Progenitor cell of endocrine pancreas (in vitro differentiated cells): ENCODE data around the gene CLASRP. TPM values are rescaled to one million over a fixed set of nuclear protein-coding genes. Genes with fewer than 3 reads are reported as not detected.

Experiments
- DNase-seq: peaks from one replicate; pipeline ENCODE4 v3.0.0; 2021; ENCODE audit warnings: low spot score; ENCODE audit not compliant: unreplicated experiment
- H3K27ac Mint-ChIP-seq: 2 replicates; pipeline ENCODE4 v1.8.0; 2021; ENCODE audit warnings: mild to moderate bottlenecking, moderate library complexity, mixed read lengths
- H3K27me3 Mint-ChIP-seq: 2 replicates; pipeline ENCODE4 v1.8.0; 2021; ENCODE audit warnings: mixed read lengths
- H3K36me3 Mint-ChIP-seq: 2 replicates; pipeline ENCODE4 v1.8.0; 2022; ENCODE audit warnings: mixed read lengths; ENCODE audit not compliant: insufficient read depth
- H3K4me1 Mint-ChIP-seq: 2 replicates; pipeline ENCODE4 v1.8.0; 2021; ENCODE audit warnings: low read depth, mixed read lengths
- H3K4me3 Mint-ChIP-seq: 2 replicates; pipeline ENCODE4 v1.8.0; 2021; ENCODE audit warnings: low read depth, mild to moderate bottlenecking, moderate library complexity, mixed read lengths
- H3K9me3 Mint-ChIP-seq: 2 replicates; pipeline ENCODE4 v1.8.0; 2021; ENCODE audit warnings: low read depth, mixed read lengths
- total RNA-seq: library from RNA; stranded (reverse); gene quantifications from 2 replicates; pipeline ENCODE4 v1.2.1, GENCODE V29; 2021
- TF ChIP-seq, protein P1 (sequence below): fragments of 200-600 bp; sonication (generic); IDR thresholded peaks from one replicate; pipeline ENCODE4 v1.5.0; 2021; ENCODE audit warnings: antibody characterized with exemption, mild to moderate bottlenecking; ENCODE audit not compliant: unreplicated experiment

CLASRP gene
- total RNA-seq, 1 donor from 2014 or later, result 111 TPM

DNA sequence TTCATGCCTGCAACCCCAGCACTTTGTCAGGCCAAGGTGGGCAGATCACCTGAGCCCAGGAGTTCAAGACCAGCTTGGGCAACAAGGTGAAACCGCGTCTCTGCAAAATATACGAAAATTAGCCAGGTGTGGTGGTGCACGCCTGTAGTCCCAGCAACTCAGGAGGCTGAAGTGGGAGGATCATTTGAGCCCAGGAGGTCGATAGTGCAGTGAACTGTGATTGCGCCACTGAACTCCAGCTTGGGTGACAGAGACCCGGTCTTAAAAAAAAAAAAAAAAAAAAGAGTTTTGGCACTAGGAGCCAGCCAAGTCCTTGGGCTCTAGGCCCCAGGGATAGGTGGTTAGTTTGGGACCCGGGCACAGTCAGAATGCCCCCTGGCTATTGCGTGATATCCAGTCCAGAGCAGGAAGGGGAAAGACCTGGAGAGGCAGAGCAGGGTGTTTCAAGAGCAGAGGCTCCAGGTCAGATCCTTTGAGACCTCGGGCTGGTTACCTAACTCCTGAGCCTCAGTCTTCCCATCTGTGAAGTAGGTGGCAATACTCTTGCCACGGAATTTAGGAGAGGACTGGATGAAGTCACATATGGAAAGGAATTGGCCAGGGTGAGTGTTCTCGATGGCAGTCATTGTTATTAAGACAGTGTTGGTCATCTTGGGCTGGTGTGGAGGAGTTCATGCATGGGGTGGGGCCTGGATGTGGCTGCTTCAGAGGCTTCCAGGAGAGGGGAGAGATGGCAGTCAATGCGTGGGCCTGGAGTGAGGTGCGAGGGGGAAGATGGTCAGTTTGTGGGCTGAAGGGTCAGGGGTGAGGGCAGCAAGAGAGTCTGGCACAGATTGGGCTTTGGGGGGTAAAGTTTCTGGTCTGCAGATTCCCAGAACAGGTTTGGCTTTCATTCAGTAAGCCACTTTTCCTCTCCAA, 56.9 kb downstream of the CLASRP start:
- TF ChIP-seq, protein P1, sequence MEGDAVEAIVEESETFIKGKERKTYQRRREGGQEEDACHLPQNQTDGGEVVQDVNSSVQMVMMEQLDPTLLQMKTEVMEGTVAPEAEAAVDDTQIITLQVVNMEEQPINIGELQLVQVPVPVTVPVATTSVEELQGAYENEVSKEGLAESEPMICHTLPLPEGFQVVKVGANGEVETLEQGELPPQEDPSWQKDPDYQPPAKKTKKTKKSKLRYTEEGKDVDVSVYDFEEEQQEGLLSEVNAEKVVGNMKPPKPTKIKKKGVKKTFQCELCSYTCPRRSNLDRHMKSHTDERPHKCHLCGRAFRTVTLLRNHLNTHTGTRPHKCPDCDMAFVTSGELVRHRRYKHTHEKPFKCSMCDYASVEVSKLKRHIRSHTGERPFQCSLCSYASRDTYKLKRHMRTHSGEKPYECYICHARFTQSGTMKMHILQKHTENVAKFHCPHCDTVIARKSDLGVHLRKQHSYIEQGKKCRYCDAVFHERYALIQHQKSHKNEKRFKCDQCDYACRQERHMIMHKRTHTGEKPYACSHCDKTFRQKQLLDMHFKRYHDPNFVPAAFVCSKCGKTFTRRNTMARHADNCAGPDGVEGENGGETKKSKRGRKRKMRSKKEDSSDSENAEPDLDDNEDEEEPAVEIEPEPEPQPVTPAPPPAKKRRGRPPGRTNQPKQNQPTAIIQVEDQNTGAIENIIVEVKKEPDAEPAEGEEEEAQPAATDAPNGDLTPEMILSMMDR, result no peak
- H3K9me3 Mint-ChIP-seq, result no peaks in the 10 kb centered on the region
- no peak for DNase-seq
- H3K27me3 Mint-ChIP-seq, result no peaks in the 10 kb centered on the region
- no peak overlapping the region for H3K4me3 Mint-ChIP-seq
- peaks cover 51% of the 10 kb centered on the region for H3K4me1 Mint-ChIP-seq
- peak overlapping the region; percentile 63 for H3K27ac Mint-ChIP-seq
- H3K36me3 Mint-ChIP-seq, result peaks cover 5% of the 10 kb centered on the region

GRCh38 chr19:45096700-45097099, 57.9 kb downstream of the CLASRP start:
- TF ChIP-seq, protein P1, result no peak

GRCh38 chr19:45097450-45097775, 58.6 kb downstream of the CLASRP start:
- Mint-ChIP-seq H3K36me3 (peaks cover 3% of the 10 kb centered on the region), H3K9me3 (no peaks in the 10 kb centered on the region), H3K27ac (no peak overlapping the region), H3K4me1 (peaks cover 48% of the 10 kb centered on the region), H3K4me3 (no peak overlapping the region), H3K27me3 (no peaks in the 10 kb centered on the region)
- DNase-seq, result no peak
- TF ChIP-seq, protein P1, result no peak

More at GRCh38 chr19:45096700-45097099, 57.9 kb downstream of the CLASRP start:
- Mint-ChIP-seq H3K9me3 (no peaks in the 10 kb centered on the region), H3K4me1 (peaks cover 46% of the 10 kb centered on the region), H3K4me3 (no peak overlapping the region), H3K27me3 (no peaks in the 10 kb centered on the region), H3K27ac (peak overlapping the region; percentile 73), H3K36me3 (peaks cover 3% of the 10 kb centered on the region)
- no peak for DNase-seq

- H3K4me3 Mint-ChIP-seq, result no peak overlapping the region
- H3K9me3 Mint-ChIP-seq, result no peaks in the 10 kb centered on the region
- no peak overlapping the region for H3K27ac Mint-ChIP-seq
- no peaks in the 10 kb centered on the region for H3K27me3 Mint-ChIP-seq
- H3K4me1 Mint-ChIP-seq, result peaks cover 49% of the 10 kb centered on the region
- DNase-seq, result no peak
- TF ChIP-seq, protein P1, result no peak
- peaks cover 3% of the 10 kb centered on the region for H3K36me3 Mint-ChIP-seq
Measured at GRCh38 chr19:45097776-45098520, 59.1 kb downstream of the CLASRP start.
